Measurements from ENCODE around the gene PPARD. TPM values are rescaled to one million over a fixed set of nuclear protein-coding genes. Genes with fewer than 3 reads are reported as not detected.
A peak's percentile ranks its signal among the peaks of the same experiment; 100 is the strongest.

The PPARD gene
- polyA plus RNA-seq, 2 of the 4 experiments (the other 2 are of a cell fraction) = 3.8 to 5.9 TPM

- peaks cover 4% of the 10 kb centered on the region; the same call in 1 of the 3 replicates for H3K4me1 ChIP-seq
- peak overlapping the region; percentile 31 to 83; a peak in 5 of 6 replicates for H3K27ac ChIP-seq
- 17% methylated on average over 20 of the region's 55 CpGs for WGBS (ENCODE audit: missing lambda C conversion rate)
- no peak for FAIRE-seq
- peak overlapping the region; percentile 81 for H3K4me2 ChIP-seq
- peak; percentile 97 to 99 for ATAC-seq
- H3K9me3 ChIP-seq = no peaks in the 10 kb centered on the region
- CTCF ChIA-PET = interaction anchor here (1.0 to 2.5 kb wide), 6 partner anchors 9 to 38 kb away, joined by 3 to 8 read pairs (median 4); partner anchors contain the start of gene PPARD
- peak; percentile 75 for TF ChIP-seq POLR2A (IDR thresholded peaks at IDR 0.05; ENCODE audit: low read length)
- no peak for TF ChIP-seq PBX3 (IDR thresholded peaks at IDR 0.05)
- peak; percentile 40; the same call in 1 of the 2 replicates for TF ChIP-seq MAX (IDR thresholded peaks at IDR 0.05)
- no peak for TF ChIP-seq HDAC2 (IDR thresholded peaks at IDR 0.05)
- no peak for TF ChIP-seq MYC (IDR thresholded peaks at IDR 0.05; ENCODE audit: borderline replicate concordance, low read length)
- TF ChIP-seq EHF (CRISPR knock-in tag; IDR thresholded peaks at IDR 0.05) = no peak
- no peak for TF ChIP-seq HOXB5 (CRISPR knock-in tag; IDR thresholded peaks at IDR 0.05)
- DNase-seq (ENCODE audit: low read depth in 1 of 2, low spot score in 1 of 2) = peak; percentile 70 to 75
- H3K4me3 ChIP-seq = peak overlapping the region; percentile 49
- POLR2A ChIA-PET = interaction anchor here (0.6 to 1.1 kb wide), 2 partner anchors 59 to 354 kb away, joined by 4 to 5 read pairs; partner anchors contain the start of gene ZNF76
These were observed 23.9 kb upstream of the PPARD start for GRCh38 chr6:35318196-35319171.

- Histone ChIP-seq H3K4me3 (no peak overlapping the region), H3K4me2 (no peak overlapping the region), H3K9me3 (no peaks in the 10 kb centered on the region), H3K27ac (no peak overlapping the region), H3K4me1 (peaks cover 4% of the 10 kb centered on the region; the same call in 1 of the 3 replicates)
- TF ChIP-seq KDM1A (IDR thresholded peaks at IDR 0.05; ENCODE audit: low read depth) = no peak
- no peak for TF ChIP-seq PHF8 (IDR thresholded peaks at IDR 0.05; ENCODE audit: borderline replicate concordance, low read depth)
- TF ChIP-seq JUN (IDR thresholded peaks at IDR 0.05) = no peak
- TF ChIP-seq GATA3 (IDR thresholded peaks at IDR 0.05; ENCODE audit: borderline replicate concordance) = no peak
- TF ChIP-seq CHD2 (IDR thresholded peaks at IDR 0.05; ENCODE audit: low read length, partially characterized antibody) = no peak
- TF ChIP-seq ZFP36 (IDR thresholded peaks at IDR 0.05; ENCODE audit: borderline replicate concordance, partially characterized antibody) = no peak
- no peak for TF ChIP-seq EHF (CRISPR knock-in tag; IDR thresholded peaks at IDR 0.05)
- no peak for TF ChIP-seq MYC (IDR thresholded peaks at IDR 0.05; ENCODE audit: borderline replicate concordance, low read length)
- no peak for TF ChIP-seq POLR2AphosphoS2 (conservative IDR thresholded peaks at IDR 0.05; ENCODE audit: low read length)
- no peak for TF ChIP-seq TP53 (CRISPR knock-in tag; IDR thresholded peaks at IDR 0.05)
- no peak for TF ChIP-seq RCOR1 (IDR thresholded peaks at IDR 0.05; ENCODE audit: low read depth, low read length)
- TF ChIP-seq NPAS2 (CRISPR knock-in tag; IDR thresholded peaks at IDR 0.05; ENCODE audit: borderline replicate concordance) = no peak
- no peak for TF ChIP-seq E2F6 (IDR thresholded peaks at IDR 0.05; ENCODE audit: borderline replicate concordance, low read depth)
- TF ChIP-seq HEYL (CRISPR knock-in tag; IDR thresholded peaks at IDR 0.05) = no peak
- TF ChIP-seq RARB (CRISPR knock-in tag; IDR thresholded peaks at IDR 0.05) = no peak
- no peak for TF ChIP-seq CEBPB (IDR thresholded peaks at IDR 0.05)
- no peak for TF ChIP-seq CBX2 (IDR thresholded peaks at IDR 0.05; ENCODE audit: borderline replicate concordance, low read depth)
- no peak for TF ChIP-seq NR3C1 (IDR thresholded peaks at IDR 0.05)
- no peak for TF ChIP-seq BHLHE40 (IDR thresholded peaks at IDR 0.05; ENCODE audit: low read depth, low read length)
- POLR2A ChIA-PET = no interaction called here
- 94% methylated on average over 17 of the region's 20 CpGs for WGBS (ENCODE audit: missing lambda C conversion rate)
- FAIRE-seq (no peak), ATAC-seq (no peak), DNase-seq (ENCODE audit: low read depth in 1 of 2, low spot score in 1 of 2) (no peak)
- CTCF ChIA-PET = interaction anchor here (0.7 to 2.5 kb wide), 6 partner anchors 11 to 181 kb away, joined by 3 to 9 read pairs (median 3); partner anchors contain the start of gene PPARD
These were observed 22.9 kb upstream of the PPARD start for GRCh38 chr6:35319346-35320030.
